Astrocyte (in vitro differentiated cells and primary cell): ENCODE results near the gene KIRREL3. TPM values are rescaled to one million over a fixed set of nuclear protein-coding genes. Genes with fewer than 3 reads are reported as not detected.

ENCODE experiments used
- DNase-seq: peaks from one replicate; pipeline ENCODE4 v3.0.0-alpha.2; 2010; ENCODE audit warnings: low read depth
- FAIRE-seq: peaks from 2 replicates; lab custom pipeline; 2011; peaks lifted over from hg19 to GRCh38; lab: Jason Lieb, UNC
- H2AFZ ChIP-seq: 2 replicates; pipeline ENCODE4 v1.6.0; 2012; ENCODE audit warnings: low read depth, low read length, inconsistent platforms
- H3K27ac ChIP-seq: 2 replicates; pipeline ENCODE4 v1.5.1; 2011; ENCODE audit warnings: low read depth, low read length, inconsistent platforms
- H3K27me3 ChIP-seq: 2 replicates; pipeline ENCODE4 v1.6.0; 2011; ENCODE audit warnings: low read length, inconsistent platforms; ENCODE audit not compliant: insufficient read depth
- H3K36me3 ChIP-seq: 2 replicates; pipeline ENCODE4 v1.5.1; 2011; ENCODE audit warnings: low read length, inconsistent platforms; ENCODE audit not compliant: insufficient read depth
- H3K4me1 ChIP-seq: 2 replicates; pipeline ENCODE4 v1.5.1; 2011; ENCODE audit warnings: low read length, inconsistent platforms; ENCODE audit not compliant: insufficient read depth
- H3K4me2 ChIP-seq: 2 replicates; pipeline ENCODE4 v1.6.0; 2012; ENCODE audit warnings: low read length, inconsistent platforms
- H3K4me3 ChIP-seq: 2 replicates; pipeline ENCODE4 v1.5.1; 2011; ENCODE audit warnings: low read depth, mild to moderate bottlenecking, low read length, inconsistent platforms; ENCODE audit not compliant: insufficient read depth
- H3K79me2 ChIP-seq: 2 replicates; pipeline ENCODE4 v1.6.0; 2012; ENCODE audit warnings: mild to moderate bottlenecking, low read length, inconsistent platforms; ENCODE audit not compliant: insufficient read depth
- H3K9ac ChIP-seq: 2 replicates; pipeline ENCODE4 v1.6.0; 2012; ENCODE audit warnings: mild to moderate bottlenecking, low read length, inconsistent platforms
- H3K9me3 ChIP-seq: 2 replicates; pipeline ENCODE4 v1.5.1; 2012; ENCODE audit warnings: low read depth, mild to moderate bottlenecking, low read length, inconsistent platforms; ENCODE audit not compliant: insufficient read depth
- H4K20me1 ChIP-seq: 2 replicates; pipeline ENCODE4 v1.6.0; 2012; ENCODE audit warnings: low read length, inconsistent platforms; ENCODE audit not compliant: insufficient read depth
- H3K27ac Mint-ChIP-seq: one replicate; pipeline ENCODE4 v1.8.0; 2021; ENCODE audit warnings: mild to moderate bottlenecking, mixed read lengths; ENCODE audit not compliant: unreplicated experiment
- H3K27me3 Mint-ChIP-seq: one replicate; pipeline ENCODE4 v1.8.0; 2021; ENCODE audit warnings: low read depth, mixed read lengths; ENCODE audit not compliant: unreplicated experiment
- H3K36me3 Mint-ChIP-seq: one replicate; pipeline ENCODE4 v1.8.0; 2021; ENCODE audit warnings: low read depth, mixed read lengths; ENCODE audit not compliant: unreplicated experiment
- H3K4me1 Mint-ChIP-seq: one replicate; pipeline ENCODE4 v1.8.0; 2021; ENCODE audit warnings: low read depth, mixed read lengths; ENCODE audit not compliant: unreplicated experiment
- H3K4me3 Mint-ChIP-seq: one replicate; pipeline ENCODE4 v1.8.0; 2021; ENCODE audit warnings: mild to moderate bottlenecking, moderate library complexity, mixed read lengths; ENCODE audit not compliant: unreplicated experiment
- H3K9me3 Mint-ChIP-seq: one replicate; pipeline ENCODE4 v1.8.0; 2021; ENCODE audit warnings: mild to moderate bottlenecking, mixed read lengths; ENCODE audit not compliant: unreplicated experiment
- EZH2 ChIP-seq: IDR thresholded peaks from 2 replicates; pipeline ENCODE4 v1.6.1; 2012; ENCODE audit warnings: mild to moderate bottlenecking, low read length, inconsistent platforms; ENCODE audit not compliant: insufficient read depth
- total RNA-seq: library from RNA; stranded (reverse); gene quantifications from 2 replicates; pipeline ENCODE4 v1.2.1, GENCODE V29; 2021
- TF ChIP-seq, protein P1 (sequence below): IDR thresholded peaks from 2 replicates; pipeline ENCODE4 v1.5.1; 2011; ENCODE audit warnings: low read depth, mild to moderate bottlenecking, inconsistent platforms, low read length, moderate library complexity; ENCODE audit not compliant: insufficient read depth

Gene KIRREL3
- total RNA-seq, 1 donor from 2014 or later: 0.91 TPM

DNA sequence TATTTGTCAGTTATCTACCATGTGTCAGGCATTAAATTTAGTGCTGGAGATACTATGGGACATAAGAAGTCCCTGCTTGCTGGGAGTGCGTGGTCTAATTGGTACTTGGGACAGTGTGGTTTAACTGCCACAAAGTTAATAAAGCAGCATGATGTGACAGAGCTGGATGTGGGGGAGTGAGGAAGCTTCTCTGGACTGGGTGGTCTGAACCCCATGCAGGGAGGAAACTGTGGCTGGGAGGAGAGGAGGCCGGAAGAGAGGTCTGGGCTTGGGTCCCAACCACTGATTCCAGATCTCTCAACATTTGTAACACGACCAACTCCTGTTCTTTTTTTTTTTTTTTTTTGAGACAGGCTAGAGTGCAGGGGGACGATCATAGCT lies 607.9 kb downstream of the KIRREL3 start:
- no peak overlapping the region for H3K27ac Mint-ChIP-seq
- H3K27me3 ChIP-seq: no peaks in the 10 kb centered on the region
- no peak for FAIRE-seq
- H3K36me3 Mint-ChIP-seq: peaks cover 10% of the 10 kb centered on the region
- H3K9ac ChIP-seq: no peak overlapping the region
- peaks cover 40% of the 10 kb centered on the region for H4K20me1 ChIP-seq
- H3K9me3 ChIP-seq: no peaks in the 10 kb centered on the region
- H3K4me3 ChIP-seq: no peak overlapping the region
- H3K4me2 ChIP-seq: no peak overlapping the region
- no peaks in the 10 kb centered on the region for H3K9me3 Mint-ChIP-seq
- no peak overlapping the region for H3K27ac ChIP-seq
- H3K4me1 Mint-ChIP-seq: no peaks in the 10 kb centered on the region
- H2AFZ ChIP-seq: no peak overlapping the region
- no peak for DNase-seq
- TF ChIP-seq EZH2: no peak
- TF ChIP-seq, protein P1, sequence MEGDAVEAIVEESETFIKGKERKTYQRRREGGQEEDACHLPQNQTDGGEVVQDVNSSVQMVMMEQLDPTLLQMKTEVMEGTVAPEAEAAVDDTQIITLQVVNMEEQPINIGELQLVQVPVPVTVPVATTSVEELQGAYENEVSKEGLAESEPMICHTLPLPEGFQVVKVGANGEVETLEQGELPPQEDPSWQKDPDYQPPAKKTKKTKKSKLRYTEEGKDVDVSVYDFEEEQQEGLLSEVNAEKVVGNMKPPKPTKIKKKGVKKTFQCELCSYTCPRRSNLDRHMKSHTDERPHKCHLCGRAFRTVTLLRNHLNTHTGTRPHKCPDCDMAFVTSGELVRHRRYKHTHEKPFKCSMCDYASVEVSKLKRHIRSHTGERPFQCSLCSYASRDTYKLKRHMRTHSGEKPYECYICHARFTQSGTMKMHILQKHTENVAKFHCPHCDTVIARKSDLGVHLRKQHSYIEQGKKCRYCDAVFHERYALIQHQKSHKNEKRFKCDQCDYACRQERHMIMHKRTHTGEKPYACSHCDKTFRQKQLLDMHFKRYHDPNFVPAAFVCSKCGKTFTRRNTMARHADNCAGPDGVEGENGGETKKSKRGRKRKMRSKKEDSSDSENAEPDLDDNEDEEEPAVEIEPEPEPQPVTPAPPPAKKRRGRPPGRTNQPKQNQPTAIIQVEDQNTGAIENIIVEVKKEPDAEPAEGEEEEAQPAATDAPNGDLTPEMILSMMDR: no peak
- no peak overlapping the region for H3K4me3 Mint-ChIP-seq
- H3K27me3 Mint-ChIP-seq: no peaks in the 10 kb centered on the region
- peaks cover 3% of the 10 kb centered on the region for H3K4me1 ChIP-seq
- no peaks in the 10 kb centered on the region for H3K36me3 ChIP-seq
- peaks cover 2% of the 10 kb centered on the region for H3K79me2 ChIP-seq

DNA sequence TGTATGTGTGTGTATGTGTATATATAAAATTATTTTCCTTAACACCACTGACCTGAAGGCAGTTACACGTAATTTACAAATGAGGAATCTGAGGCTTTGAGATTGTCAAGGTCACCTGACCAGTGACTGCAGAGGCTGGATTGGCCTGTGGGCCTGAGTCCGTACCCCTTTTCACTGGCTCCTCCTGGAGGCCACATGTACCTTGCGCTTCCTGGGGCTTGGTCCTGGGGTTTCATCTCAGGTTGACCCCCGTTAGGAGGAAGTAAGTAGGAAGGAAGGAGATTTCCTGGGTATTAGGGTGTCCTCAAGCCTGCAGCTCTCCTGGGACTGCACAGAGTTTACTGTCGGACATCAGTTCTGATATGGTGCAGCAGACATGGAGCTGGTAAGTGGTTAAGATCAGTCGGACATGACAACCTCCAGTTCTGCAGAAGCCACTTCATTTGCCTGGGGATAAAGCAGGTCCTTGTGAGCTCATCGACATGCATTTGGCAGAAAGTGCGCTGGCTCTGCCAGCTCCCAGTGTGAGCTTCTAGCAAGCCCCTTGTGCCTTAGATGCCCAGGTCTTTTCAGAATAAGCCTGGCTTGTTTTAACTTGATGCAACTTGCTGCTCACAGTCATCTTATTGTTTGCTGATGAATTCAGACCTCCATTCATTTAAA lies 608.5 kb downstream of the KIRREL3 start:
- peaks cover 3% of the 10 kb centered on the region for H3K4me1 ChIP-seq
- H3K36me3 ChIP-seq: no peaks in the 10 kb centered on the region
- H3K4me2 ChIP-seq: no peak overlapping the region
- peaks cover 44% of the 10 kb centered on the region for H4K20me1 ChIP-seq
- Mint-ChIP-seq H3K9me3 (no peaks in the 10 kb centered on the region), H3K27me3 (no peaks in the 10 kb centered on the region), H3K27ac (no peak overlapping the region), H3K4me1 (no peaks in the 10 kb centered on the region), H3K36me3 (peaks cover 8% of the 10 kb centered on the region), H3K4me3 (no peak overlapping the region)
- H2AFZ ChIP-seq: no peak overlapping the region
- H3K9ac ChIP-seq: no peak overlapping the region
- FAIRE-seq (peak; percentile 50), DNase-seq (no peak)
- TF ChIP-seq, protein P1: no peak
- no peak for TF ChIP-seq EZH2
- H3K27ac ChIP-seq: no peak overlapping the region
- no peaks in the 10 kb centered on the region for H3K9me3 ChIP-seq
- H3K4me3 ChIP-seq: no peak overlapping the region
- peaks cover 2% of the 10 kb centered on the region for H3K79me2 ChIP-seq
- no peaks in the 10 kb centered on the region for H3K27me3 ChIP-seq

DNA sequence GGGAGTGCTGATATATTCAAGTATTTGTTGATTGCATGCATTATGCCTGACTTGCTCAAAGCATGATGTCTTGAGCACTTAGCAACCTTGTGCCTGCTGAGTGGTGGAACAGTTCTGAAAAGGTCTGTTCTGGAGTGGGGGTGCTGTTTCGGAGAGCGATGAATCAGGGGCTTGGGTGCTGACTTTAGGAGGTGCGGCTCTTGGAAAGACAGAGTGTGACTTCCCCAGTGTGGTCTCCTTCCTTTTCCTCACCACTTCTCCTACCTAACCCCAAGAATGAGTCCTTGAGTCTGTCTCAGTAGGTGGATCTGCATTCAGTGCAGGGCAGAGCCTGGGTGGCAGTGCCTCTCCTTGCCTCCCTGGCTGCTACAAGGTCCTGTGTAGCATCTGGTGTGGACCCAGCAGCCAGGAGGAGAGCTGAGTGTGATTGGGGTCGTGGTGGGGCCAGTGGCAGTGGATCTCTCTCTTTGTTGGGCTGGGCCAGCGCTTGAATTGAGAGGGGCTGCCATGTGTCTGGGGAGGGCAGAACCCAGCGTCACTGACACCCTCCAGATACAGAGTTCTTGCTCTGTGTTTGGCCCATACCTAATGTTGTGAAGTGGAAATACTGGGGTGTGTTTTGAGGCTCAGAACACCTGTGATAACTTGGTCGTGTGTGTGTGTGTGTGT lies 609.1 kb downstream of the KIRREL3 start:
- Histone ChIP-seq H4K20me1 (peaks cover 45% of the 10 kb centered on the region), H3K27me3 (no peaks in the 10 kb centered on the region), H3K4me3 (no peak overlapping the region), H3K4me1 (peaks cover 3% of the 10 kb centered on the region), H3K9ac (no peak overlapping the region), H3K36me3 (no peaks in the 10 kb centered on the region), H3K4me2 (no peak overlapping the region), H3K79me2 (peaks cover 2% of the 10 kb centered on the region), H3K9me3 (no peaks in the 10 kb centered on the region), H2AFZ (no peak overlapping the region), H3K27ac (no peak overlapping the region)
- Mint-ChIP-seq H3K9me3 (no peaks in the 10 kb centered on the region), H3K4me1 (no peaks in the 10 kb centered on the region), H3K4me3 (no peak overlapping the region), H3K27me3 (no peaks in the 10 kb centered on the region), H3K27ac (no peak overlapping the region), H3K36me3 (peaks cover 5% of the 10 kb centered on the region)
- DNase-seq (no peak), FAIRE-seq (no peak)
- no peak for TF ChIP-seq EZH2
- TF ChIP-seq, protein P1: no peak
